Dendritic cell treated with granulocyte-macrophage colony-stimulating factor and Interleukin-4, amounts not matched to agents 40 ng/mL and 50 ng/mL, for 4 days (primary cell): ENCODE results near the gene ADAMTS14.

Experiments used
- H3K27ac Mint-ChIP-seq: one replicate; pipeline ENCODE4 v1.8.0; 2022; ENCODE audit warnings: mild to moderate bottlenecking, mixed read lengths
- H3K27me3 Mint-ChIP-seq: one replicate; pipeline ENCODE4 v1.8.0; 2022; ENCODE audit warnings: mild to moderate bottlenecking, mixed read lengths
- H3K36me3 Mint-ChIP-seq: one replicate; pipeline ENCODE4 v1.8.0; 2022; ENCODE audit warnings: low read depth, mixed read lengths
- H3K4me1 Mint-ChIP-seq: one replicate; pipeline ENCODE4 v1.8.0; 2022; ENCODE audit warnings: low read depth, mixed read lengths
- H3K4me3 Mint-ChIP-seq: one replicate; pipeline ENCODE4 v1.8.0; 2022; ENCODE audit warnings: mild to moderate bottlenecking, moderate library complexity, mixed read lengths
- H3K9me3 Mint-ChIP-seq: one replicate; pipeline ENCODE4 v1.8.0; 2022; ENCODE audit warnings: mixed read lengths
- intact Hi-C: fragments of 100-400 bp; cut with micrococcal nuclease; formaldehyde crosslinking; loops from one replicate; pipeline ENCODE4 v1.15.0; 2022

Gene ADAMTS14

GRCh38 chr10:70648427-70648826, 23.9 kb upstream of the ADAMTS14 start:
- no peak overlapping the region for H3K4me3 Mint-ChIP-seq
- H3K27ac Mint-ChIP-seq: no peak overlapping the region
- H3K27me3 Mint-ChIP-seq: peaks cover 18% of the 10 kb centered on the region
- peaks cover 15% of the 10 kb centered on the region for H3K4me1 Mint-ChIP-seq
- intact Hi-C loops: no loop called here
- H3K36me3 Mint-ChIP-seq: no peaks in the 10 kb centered on the region
- peaks cover 20% of the 10 kb centered on the region for H3K9me3 Mint-ChIP-seq

- Mint-ChIP-seq H3K4me3 (no peak overlapping the region), H3K9me3 (peaks cover 20% of the 10 kb centered on the region), H3K36me3 (no peaks in the 10 kb centered on the region), H3K27ac (no peak overlapping the region), H3K27me3 (peaks cover 16% of the 10 kb centered on the region), H3K4me1 (peaks cover 14% of the 10 kb centered on the region)
- intact Hi-C loops: no loop called here
Observed at GRCh38 chr10:70649526-70649925, 22.8 kb upstream of the ADAMTS14 start.

- Mint-ChIP-seq H3K4me1 (peaks cover 14% of the 10 kb centered on the region), H3K9me3 (peaks cover 20% of the 10 kb centered on the region), H3K36me3 (no peaks in the 10 kb centered on the region), H3K27ac (no peak overlapping the region), H3K27me3 (peaks cover 12% of the 10 kb centered on the region), H3K4me3 (no peak overlapping the region)
- intact Hi-C loops: no loop called here
Observed at GRCh38 chr10:70650104-70650503, 22.2 kb upstream of the ADAMTS14 start.

- Mint-ChIP-seq H3K27ac (no peak overlapping the region), H3K27me3 (peaks cover 11% of the 10 kb centered on the region), H3K9me3 (peaks cover 20% of the 10 kb centered on the region), H3K4me1 (peaks cover 19% of the 10 kb centered on the region), H3K36me3 (no peaks in the 10 kb centered on the region), H3K4me3 (no peak overlapping the region)
- intact Hi-C loops: no loop called here
Observed at GRCh38 chr10:70650718-70651117, 21.6 kb upstream of the ADAMTS14 start.

- Mint-ChIP-seq H3K9me3 (peaks cover 20% of the 10 kb centered on the region), H3K27ac (no peak overlapping the region), H3K36me3 (no peaks in the 10 kb centered on the region), H3K27me3 (peaks cover 7% of the 10 kb centered on the region), H3K4me3 (no peak overlapping the region), H3K4me1 (peaks cover 29% of the 10 kb centered on the region)
- intact Hi-C loops: no loop called here
Observed at GRCh38 chr10:70651661-70652060, 20.6 kb upstream of the ADAMTS14 start.

GRCh38 chr10:70652761-70653657, 19.3 kb upstream of the ADAMTS14 start:
- H3K36me3 Mint-ChIP-seq: no peaks in the 10 kb centered on the region
- peaks cover 20% of the 10 kb centered on the region for H3K9me3 Mint-ChIP-seq
- H3K27me3 Mint-ChIP-seq: peaks cover 4% of the 10 kb centered on the region
- H3K4me3 Mint-ChIP-seq: no peak overlapping the region
- peaks cover 33% of the 10 kb centered on the region for H3K4me1 Mint-ChIP-seq
- intact Hi-C loops: no loop called here
- H3K27ac Mint-ChIP-seq: no peak overlapping the region

- H3K4me1 Mint-ChIP-seq: peaks cover 40% of the 10 kb centered on the region
- no peak overlapping the region for H3K4me3 Mint-ChIP-seq
- peaks cover 5% of the 10 kb centered on the region for H3K27me3 Mint-ChIP-seq
- intact Hi-C loops: no loop called here
- H3K9me3 Mint-ChIP-seq: peaks cover 24% of the 10 kb centered on the region
- no peak overlapping the region for H3K27ac Mint-ChIP-seq
- H3K36me3 Mint-ChIP-seq: no peaks in the 10 kb centered on the region
Observed at GRCh38 chr10:70655316-70655715, 17.0 kb upstream of the ADAMTS14 start.

- H3K4me1 Mint-ChIP-seq: peaks cover 43% of the 10 kb centered on the region
- H3K27ac Mint-ChIP-seq: peak overlapping the region; percentile 45
- intact Hi-C loops: loop anchor here (1.0 to 2.0 kb wide), 2 partner anchors 16 to 37 kb away; partner anchors contain the start of gene ADAMTS14
- peaks cover 20% of the 10 kb centered on the region for H3K9me3 Mint-ChIP-seq
- no peak overlapping the region for H3K4me3 Mint-ChIP-seq
- no peaks in the 10 kb centered on the region for H3K36me3 Mint-ChIP-seq
- peaks cover 9% of the 10 kb centered on the region for H3K27me3 Mint-ChIP-seq
Observed at GRCh38 chr10:70656489-70656888, 15.8 kb upstream of the ADAMTS14 start.

- no peak overlapping the region for H3K4me3 Mint-ChIP-seq
- peaks cover 15% of the 10 kb centered on the region for H3K9me3 Mint-ChIP-seq
- peaks cover 49% of the 10 kb centered on the region for H3K4me1 Mint-ChIP-seq
- H3K27ac Mint-ChIP-seq: peak overlapping the region; percentile 45
- intact Hi-C loops: loop anchor here (2.0 kb wide), 1 partner anchor 16 kb away; the partner anchor contains the start of gene ADAMTS14
- H3K27me3 Mint-ChIP-seq: peaks cover 12% of the 10 kb centered on the region
- no peaks in the 10 kb centered on the region for H3K36me3 Mint-ChIP-seq
Observed at GRCh38 chr10:70657041-70657440, 15.3 kb upstream of the ADAMTS14 start.

- Mint-ChIP-seq H3K9me3 (peaks cover 15% of the 10 kb centered on the region), H3K27me3 (peaks cover 18% of the 10 kb centered on the region)
- intact Hi-C loops: no loop called here
Observed at GRCh38 chr10:70658582-70659136, 13.6 kb upstream of the ADAMTS14 start.

GRCh38 chr10:70659306-70659705, 13.0 kb upstream of the ADAMTS14 start:
- H3K4me1 Mint-ChIP-seq: peaks cover 36% of the 10 kb centered on the region
- H3K36me3 Mint-ChIP-seq: no peaks in the 10 kb centered on the region
- H3K9me3 Mint-ChIP-seq: peaks cover 15% of the 10 kb centered on the region
- H3K27ac Mint-ChIP-seq: no peak overlapping the region
- H3K27me3 Mint-ChIP-seq: peaks cover 21% of the 10 kb centered on the region
- intact Hi-C loops: no loop called here
- H3K4me3 Mint-ChIP-seq: no peak overlapping the region

More at GRCh38 chr10:70658582-70659136, 13.6 kb upstream of the ADAMTS14 start:
- Mint-ChIP-seq H3K4me3 (no peak overlapping the region), H3K36me3 (no peaks in the 10 kb centered on the region), H3K4me1 (peaks cover 39% of the 10 kb centered on the region), H3K27ac (no peak overlapping the region)

GRCh38 chr10:70660722-70661121, 11.6 kb upstream of the ADAMTS14 start:
- peaks cover 15% of the 10 kb centered on the region for H3K9me3 Mint-ChIP-seq
- no peak overlapping the region for H3K4me3 Mint-ChIP-seq
- peaks cover 28% of the 10 kb centered on the region for H3K27me3 Mint-ChIP-seq
- H3K4me1 Mint-ChIP-seq: peaks cover 31% of the 10 kb centered on the region
- intact Hi-C loops: no loop called here
- H3K27ac Mint-ChIP-seq: no peak overlapping the region
- no peaks in the 10 kb centered on the region for H3K36me3 Mint-ChIP-seq

GRCh38 chr10:70661623-70662361, 10.5 kb upstream of the ADAMTS14 start:
- intact Hi-C loops: no loop called here
- H3K36me3 Mint-ChIP-seq: no peaks in the 10 kb centered on the region
- peaks cover 15% of the 10 kb centered on the region for H3K9me3 Mint-ChIP-seq
- no peak overlapping the region for H3K4me3 Mint-ChIP-seq
- no peak overlapping the region for H3K27ac Mint-ChIP-seq
- peaks cover 28% of the 10 kb centered on the region for H3K27me3 Mint-ChIP-seq
- peaks cover 21% of the 10 kb centered on the region for H3K4me1 Mint-ChIP-seq
